Islet precursor cell (in vitro differentiated cells): ENCODE measurements around the gene TBX3.

Experiments used
- DNase-seq: peaks from one replicate; pipeline ENCODE4 v3.0.0-alpha.2; 2018

The TBX3 gene

DNA sequence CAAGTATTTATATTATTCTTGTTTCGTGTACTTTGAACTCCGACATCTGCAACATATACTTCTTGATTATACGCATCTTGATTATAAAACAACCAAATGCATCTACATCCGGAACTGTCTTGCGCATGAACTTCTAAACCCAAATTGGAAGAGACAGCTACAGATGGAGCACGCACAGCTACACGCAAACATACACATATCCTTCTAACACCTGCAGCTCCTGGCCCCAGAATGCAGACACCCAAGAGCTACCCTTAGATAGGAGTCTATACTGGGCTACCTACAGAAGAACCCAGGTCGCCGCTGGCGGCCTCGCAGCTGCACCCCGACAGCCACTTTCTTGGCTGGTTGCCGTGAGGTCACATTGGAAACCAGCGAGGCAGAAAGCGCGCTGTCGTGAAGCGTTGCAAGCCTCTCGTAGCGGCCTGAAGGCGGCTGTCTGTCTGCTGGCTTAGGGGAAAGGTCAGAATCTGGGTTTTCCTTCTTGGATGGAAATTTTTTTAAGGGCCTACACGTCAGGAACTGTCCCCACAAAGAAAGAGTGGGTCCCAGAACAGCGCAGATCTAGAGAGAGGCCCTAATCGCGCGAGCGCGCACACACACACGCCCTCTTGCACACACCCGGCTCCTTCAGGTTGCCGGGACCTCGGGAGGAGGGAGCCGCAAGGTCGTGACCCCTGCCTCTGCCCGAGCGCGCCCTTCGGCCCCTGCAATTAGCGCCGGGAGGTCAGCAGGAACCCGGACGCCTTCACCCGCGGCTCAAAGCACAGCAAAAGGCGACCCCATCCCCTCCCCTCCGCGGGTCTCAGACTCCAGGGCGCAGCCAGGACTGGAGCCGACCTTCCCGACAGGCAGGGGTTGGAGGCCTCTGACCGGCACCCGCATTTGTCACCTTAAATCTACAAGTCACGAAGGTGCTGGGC lies 17.0 kb downstream of the TBX3 start:
- peak; percentile 88 for DNase-seq

DNA sequence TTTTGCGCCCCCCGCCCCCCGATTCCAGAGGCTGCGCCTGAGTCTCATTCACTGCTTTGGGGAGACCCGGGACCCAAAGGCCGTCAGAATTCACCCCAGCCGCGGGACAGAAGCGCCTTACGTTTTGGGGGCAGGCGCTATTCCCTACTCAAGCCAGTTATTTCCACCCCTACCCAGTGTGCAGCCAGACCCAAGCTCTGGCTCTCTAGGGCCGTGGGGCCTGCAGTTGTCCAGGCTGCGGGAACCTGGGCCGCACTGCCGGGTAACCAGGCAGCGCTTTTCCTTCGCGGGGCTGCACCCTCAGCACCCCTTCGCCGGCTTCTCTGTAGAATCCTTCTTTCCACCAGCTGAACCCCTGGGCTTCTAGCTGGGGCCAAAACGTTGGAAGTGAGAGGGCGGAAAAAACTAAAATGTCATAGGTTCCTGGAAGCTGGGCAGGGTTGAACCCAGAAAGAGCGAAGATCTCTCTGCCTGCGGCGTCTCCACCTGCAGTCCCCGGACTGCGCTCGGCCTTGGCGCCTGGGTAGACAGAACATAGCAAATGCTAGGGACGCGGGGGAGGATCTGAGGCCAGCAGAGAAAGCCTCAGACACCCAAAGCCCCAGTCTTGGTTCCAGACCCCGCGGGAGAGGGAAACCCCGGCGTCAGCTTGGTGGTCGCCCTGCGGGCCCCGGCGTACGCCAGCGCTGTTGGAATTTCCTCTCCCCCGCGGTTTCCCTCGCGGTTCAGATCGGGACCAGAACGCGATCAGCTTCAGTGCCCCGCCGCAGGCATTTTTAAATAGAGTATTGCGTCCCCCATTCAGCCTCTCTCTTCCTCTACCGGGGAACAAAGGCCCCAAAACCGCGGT lies 18.3 kb downstream of the TBX3 start:
- DNase-seq: peak; percentile 91

DNA sequence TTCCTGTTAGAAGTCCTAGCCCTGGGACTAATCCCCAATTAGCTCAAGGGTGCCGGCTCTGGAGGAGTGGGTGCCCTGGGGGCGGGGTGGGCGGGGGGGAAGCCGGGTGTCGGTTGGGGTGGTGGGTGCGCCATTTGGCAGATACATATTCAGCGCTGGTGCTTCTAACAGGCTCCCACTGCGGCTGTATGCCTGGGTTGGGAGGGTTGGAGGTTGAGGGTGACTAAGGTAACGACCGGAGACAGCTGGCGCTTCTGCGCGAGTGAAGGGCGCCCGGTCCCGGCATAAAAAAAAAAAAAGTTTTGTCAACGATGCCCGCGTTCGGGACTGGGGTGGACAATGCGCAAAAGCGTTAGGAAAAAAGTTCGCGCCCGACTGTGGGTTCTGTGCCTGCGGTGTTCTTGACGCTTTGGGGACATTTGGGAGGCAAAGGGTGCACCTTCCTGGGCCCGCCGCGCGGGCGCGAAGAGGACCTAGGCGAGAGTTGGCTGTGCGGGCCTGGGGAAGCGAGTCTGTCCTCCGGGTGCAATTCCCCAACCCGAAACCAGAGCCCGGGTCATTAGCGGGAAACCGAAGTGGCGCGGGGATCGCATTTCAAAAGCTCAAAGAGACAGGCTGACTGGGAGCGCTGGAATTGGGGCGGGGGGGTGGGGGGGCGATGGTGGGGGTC lies 19.2 kb downstream of the TBX3 start:
- peak; percentile 93 for DNase-seq

- DNase-seq: peak; percentile 92
Observed at GRCh38 chr12:114662512-114663177, 21.3 kb downstream of the TBX3 start.

DNA sequence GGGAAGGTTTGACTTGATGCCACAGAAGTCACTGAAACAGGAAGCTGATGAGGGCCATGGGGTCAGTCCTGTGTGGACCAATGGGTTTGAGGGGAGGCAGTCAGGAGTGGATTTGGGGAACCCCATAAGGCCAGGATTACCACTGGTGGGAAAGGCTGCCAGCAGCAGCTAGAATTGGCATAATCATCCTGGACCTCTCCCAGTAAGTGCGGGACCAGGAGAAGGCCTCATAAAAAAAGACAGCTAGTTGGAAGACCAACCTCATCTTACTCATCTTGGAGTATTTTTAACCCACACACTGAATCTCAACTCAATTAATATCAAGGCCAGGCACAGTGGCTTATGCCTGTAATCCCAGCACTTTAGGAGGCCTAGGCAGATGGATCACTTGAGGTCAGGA lies 22.7 kb downstream of the TBX3 start:
- DNase-seq: no peak

- peak; percentile 61 for DNase-seq
Observed at GRCh38 chr12:114659084-114659483, 24.9 kb downstream of the TBX3 start.

- peak; percentile 86 for DNase-seq
Observed at GRCh38 chr12:114658002-114658441, 26.0 kb downstream of the TBX3 start.

DNA sequence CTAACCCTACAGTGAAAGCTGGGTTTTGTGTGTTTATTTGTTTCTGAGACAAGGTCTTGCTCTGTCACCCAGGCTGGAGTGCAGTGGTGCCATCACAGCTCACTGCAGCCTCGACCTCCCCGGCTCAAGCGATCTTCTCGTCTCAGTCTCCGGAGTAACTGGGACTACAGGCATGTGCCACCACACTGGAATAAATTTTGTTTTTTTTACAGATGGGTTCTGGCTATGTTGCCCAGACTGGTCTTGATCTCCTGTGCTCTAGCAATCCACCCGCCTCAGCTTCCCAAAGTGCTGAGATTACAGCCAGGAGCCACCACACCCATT lies 26.4 kb downstream of the TBX3 start:
- DNase-seq: no peak

- DNase-seq: peak; percentile 74
Observed at GRCh38 chr12:114656906-114657596, 26.9 kb downstream of the TBX3 start.

DNA sequence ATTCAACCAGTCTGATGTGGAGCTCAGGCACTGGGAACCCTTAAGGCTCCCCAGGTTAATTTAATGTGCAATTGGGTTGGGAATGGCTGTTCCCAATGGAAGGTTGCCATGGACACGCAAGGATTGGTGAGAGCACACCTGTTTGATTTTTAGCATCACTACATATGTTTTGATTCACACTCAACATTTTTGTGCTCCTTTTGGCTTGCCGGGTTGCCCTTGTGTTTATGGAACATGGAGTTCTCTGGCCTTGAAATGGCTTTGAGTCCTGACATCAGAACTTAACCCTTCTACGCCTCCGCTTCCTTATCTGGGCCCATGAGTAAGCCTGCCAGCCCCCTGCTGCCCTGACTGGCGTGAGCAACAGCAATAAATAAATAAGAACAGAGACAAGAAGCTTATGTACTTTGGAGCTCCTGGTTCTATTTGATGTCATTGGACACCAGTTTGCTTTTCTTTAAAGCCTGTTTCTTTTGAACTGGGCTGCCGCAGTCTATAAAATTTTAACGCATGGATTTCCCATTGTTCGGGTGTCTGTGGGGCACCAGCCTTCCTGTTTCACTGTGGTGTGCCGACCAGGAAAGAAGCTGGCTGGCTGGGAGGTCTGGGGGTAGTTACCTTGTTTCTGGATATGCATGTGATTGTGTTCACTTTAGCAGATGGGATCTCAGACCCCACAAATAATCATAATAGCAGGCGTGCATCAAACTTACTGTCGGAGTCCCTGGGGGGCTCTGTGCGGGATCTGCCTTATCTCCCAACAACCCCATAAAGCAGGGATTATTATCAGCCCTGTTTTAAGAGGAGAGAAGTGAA lies 27.8 kb downstream of the TBX3 start:
- DNase-seq: peak; percentile 86

DNA sequence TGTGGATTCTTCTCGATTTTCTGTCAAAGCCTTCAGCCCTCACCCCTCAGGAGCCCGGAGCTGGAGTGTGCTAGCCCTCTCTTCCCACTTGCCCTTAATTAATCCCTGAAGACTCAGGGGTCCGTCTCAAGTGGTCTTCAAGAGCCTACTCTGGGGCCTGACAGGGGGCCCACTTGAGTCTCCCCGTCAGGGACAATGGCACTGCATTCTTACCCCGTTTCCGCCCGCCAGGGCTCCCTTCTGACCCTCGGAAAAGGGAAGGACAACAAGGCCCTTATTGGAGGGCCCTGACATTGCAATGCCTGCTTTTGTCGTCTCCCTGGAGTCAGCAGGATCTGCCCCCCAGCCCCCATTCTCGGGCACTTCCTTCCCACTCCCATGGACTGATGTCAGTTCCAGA lies 34.4 kb downstream of the TBX3 start:
- no peak for DNase-seq

DNA sequence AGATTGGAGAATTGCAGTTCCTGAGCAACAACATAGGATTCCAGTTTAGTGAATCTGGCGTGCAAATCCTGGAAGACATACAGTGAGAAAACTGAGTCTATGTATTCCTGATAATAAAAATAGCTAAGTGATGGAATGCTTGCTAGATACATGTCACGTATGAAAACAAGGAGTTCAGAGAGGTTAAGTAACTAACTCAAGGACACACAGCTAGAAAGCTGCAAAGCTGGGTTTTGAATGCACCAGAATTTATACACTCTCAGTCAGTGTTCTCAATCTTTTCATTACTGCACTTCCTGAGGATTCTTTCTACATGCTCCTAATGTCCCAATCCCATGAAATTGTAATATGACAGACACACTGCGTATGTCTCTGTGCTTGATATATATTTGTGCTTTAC lies 35.3 kb downstream of the TBX3 start:
- DNase-seq: no peak

- DNase-seq: no peak
Observed at GRCh38 chr12:114638790-114639435, 45.1 kb downstream of the TBX3 start.

DNA sequence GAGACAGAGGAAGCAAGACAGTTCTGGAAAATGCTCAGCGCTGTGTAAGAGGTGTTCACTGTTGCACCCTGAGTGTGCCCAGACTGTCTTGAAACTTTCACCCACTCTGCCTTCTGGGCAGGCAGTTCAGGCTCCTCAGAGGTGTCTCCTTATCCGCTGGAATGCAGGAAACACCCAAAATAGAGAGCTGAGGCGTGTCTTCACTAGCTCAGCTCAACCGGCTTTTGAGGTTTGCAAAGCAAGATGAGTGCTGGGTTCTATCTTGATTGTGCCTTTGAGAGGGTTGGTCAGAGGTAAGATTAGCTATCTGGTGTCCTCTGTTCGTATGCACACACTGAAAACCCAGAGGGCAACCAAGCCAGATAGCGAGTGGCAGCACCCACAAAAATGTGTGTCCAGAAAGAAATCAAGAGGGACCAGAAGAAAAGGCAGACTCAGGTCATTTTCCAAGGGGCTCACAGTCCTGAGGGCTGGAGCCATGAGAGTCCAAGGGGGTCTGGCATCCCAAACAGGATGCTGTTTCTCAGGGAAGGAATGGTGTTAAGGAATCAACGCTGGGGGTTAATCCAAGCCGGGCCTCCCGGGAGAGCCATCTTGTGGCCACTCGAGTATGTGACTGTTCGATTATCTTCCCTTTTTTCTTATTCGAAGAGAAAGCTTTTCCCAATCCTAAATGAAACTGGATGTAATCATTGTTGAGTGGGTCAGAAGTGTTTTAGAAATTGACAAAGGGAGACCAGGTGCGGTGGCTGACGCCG lies 47.1 kb downstream of the TBX3 start:
- DNase-seq: peak; percentile 79

DNA sequence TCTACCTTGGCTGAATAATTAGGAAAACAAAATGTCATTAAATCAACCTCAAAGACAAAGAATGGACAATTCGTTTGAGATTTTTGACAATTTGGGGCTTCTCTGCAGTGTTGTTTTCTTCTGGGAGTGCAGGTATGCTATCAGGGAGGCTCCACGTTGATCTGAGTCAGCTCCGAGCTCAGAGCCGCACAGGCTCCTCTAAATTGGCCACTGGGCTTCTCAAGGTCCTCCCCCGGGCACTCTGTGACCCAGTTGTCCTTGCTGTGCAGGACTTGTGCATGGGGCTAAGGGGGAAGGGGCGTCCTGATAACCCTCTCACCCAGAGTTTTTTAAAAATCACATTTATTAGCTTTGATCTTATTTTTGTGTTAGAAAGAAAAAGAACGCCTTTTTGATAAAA lies 52.7 kb downstream of the TBX3 start:
- peak; percentile 75 for DNase-seq

DNA sequence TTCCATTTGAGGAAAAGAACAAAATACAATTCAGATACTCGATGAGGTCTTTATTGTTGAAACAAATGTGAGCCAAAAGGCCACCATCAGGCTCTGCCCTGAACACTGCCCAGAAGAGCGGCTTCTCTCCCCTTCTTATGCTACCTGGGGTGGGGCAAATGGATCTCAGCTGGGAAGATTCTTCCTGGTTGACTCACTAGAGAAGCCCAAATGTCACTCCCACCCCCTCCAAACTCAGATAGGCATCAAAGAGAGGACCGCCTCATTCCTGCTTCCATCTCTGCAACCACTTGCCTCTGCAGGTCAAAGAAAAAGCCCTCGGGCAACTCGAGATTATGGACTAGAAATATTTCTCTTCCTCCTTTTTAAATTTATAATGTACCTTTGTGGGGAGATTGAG lies 55.8 kb downstream of the TBX3 start:
- DNase-seq: peak; percentile 98

GRCh38 chr12:114627393-114627792 lies 56.6 kb downstream of the TBX3 start:
- no peak for DNase-seq

- peak; percentile 89 for DNase-seq
Observed at GRCh38 chr12:114625294-114625851, 58.6 kb downstream of the TBX3 start.

- peak; percentile 18 for DNase-seq
Observed at GRCh38 chr12:114623737-114624136, 60.2 kb downstream of the TBX3 start.
